ENCODE data around the gene MAGI2.

Gene MAGI2

GRCh38 chr7:78635026-78635793 is 818.3 kb downstream of the MAGI2 start:
- no peak for TF ChIP-seq CTCF (IDR thresholded peaks at IDR 0.05; ENCODE audit: insufficient read depth, missing control alignments)
- FAIRE-seq (no peak), DNase-seq (ENCODE audit: insufficient read length, low spot score) (no peak)

DNA sequence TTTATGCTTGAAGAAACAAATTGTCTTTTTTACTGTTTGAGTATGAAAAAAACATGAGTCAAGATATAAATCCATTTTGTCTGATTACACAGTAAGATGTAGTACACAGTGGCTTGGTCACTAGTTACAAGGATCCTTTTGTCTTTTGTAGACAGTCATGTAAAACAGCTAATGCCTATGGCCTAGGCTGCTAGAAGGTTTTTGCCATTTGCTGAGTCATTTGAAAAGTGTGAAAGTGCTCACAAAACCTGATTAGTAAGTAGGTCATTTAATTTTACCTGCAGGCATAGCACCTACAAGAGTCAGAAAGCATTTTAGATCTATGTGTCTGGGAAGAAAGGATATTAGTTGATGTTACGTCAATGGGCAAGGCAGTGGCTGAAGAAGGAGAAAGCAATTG is 819.4 kb downstream of the MAGI2 start:
- FAIRE-seq (no peak), DNase-seq (ENCODE audit: insufficient read length, low spot score) (no peak)
- no peak for TF ChIP-seq CTCF (IDR thresholded peaks at IDR 0.05; ENCODE audit: insufficient read depth, missing control alignments)

DNA sequence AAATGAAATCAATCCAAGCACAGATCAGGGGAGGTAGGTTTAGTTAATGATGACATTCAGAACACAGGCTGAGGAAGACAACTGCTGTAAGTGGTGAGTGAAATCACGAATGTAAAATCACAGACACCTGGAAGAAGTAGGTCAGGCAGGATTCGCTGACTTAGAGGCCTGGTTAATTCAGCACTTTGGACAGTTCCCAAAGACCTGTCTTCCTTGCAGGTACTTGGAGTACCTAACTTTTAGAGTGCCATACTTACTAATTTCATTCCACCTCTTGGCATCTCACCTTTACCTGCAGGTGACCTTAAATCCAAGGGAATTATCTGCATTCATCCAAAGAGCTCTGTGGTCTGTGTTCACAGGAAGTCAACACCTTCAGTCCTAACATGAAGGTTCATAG is 832.5 kb downstream of the MAGI2 start:
- TF ChIP-seq CTCF (IDR thresholded peaks at IDR 0.05; ENCODE audit: insufficient read depth, missing control alignments): no peak
- no peak for DNase-seq (ENCODE audit: insufficient read length, low spot score)
- peak; percentile 77 for FAIRE-seq

DNA sequence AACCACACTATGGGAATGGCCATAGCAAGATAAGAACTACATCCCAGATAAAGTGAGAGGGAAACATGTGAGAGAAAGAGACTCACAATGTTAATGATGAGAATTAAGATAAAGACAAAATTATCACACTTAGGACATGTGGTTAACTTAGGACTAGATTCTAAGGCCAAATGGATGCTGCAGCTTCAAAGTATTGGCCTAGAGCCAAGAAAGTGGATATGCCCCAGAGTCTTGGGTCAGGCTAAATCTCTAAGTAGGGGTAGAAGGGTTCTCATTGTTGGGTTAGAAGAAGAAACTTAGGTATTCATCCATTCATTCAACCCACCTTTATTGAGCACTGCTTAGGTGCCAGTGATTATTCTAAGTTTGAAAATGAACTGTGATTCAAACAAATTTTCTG is 836.9 kb downstream of the MAGI2 start:
- DNase-seq (ENCODE audit: insufficient read length, low spot score) (no peak), FAIRE-seq (no peak)
- no peak for TF ChIP-seq CTCF (IDR thresholded peaks at IDR 0.05; ENCODE audit: insufficient read depth, missing control alignments)

- no peak for FAIRE-seq
- TF ChIP-seq CTCF (IDR thresholded peaks at IDR 0.05; ENCODE audit: insufficient read depth, missing control alignments): no peak
- DNase-seq (ENCODE audit: insufficient read length, low spot score): no peak
These were observed 844.2 kb downstream of the MAGI2 start for GRCh38 chr7:78609281-78609680.

- TF ChIP-seq CTCF (IDR thresholded peaks at IDR 0.05; ENCODE audit: insufficient read depth, missing control alignments): peak; percentile 33
- FAIRE-seq (no peak), DNase-seq (ENCODE audit: insufficient read length, low spot score) (no peak)
These were observed 846.4 kb downstream of the MAGI2 start for GRCh38 chr7:78607099-78607498.

DNA sequence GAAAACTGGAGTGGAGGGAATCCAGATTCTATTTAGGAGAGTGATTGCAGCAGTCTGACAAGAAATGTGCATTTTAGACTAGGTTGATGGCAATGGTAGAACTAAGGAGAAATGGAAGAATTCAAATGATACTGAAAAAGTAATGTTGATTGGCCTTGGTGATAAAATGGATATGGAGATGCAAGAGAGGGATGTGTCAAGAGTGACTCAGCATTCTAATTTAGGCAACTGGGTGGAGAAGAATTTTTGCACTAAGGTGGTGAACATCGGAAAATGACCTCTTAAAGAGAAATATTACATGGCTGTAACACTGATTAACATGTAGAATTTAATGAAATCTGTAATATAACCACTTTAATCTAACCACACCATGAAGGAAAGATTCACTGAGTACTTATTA is 848.3 kb downstream of the MAGI2 start:
- no peak for DNase-seq (ENCODE audit: insufficient read length, low spot score)
- TF ChIP-seq CTCF (IDR thresholded peaks at IDR 0.05; ENCODE audit: insufficient read depth, missing control alignments): no peak
- FAIRE-seq: no peak

Measured in D721Med (cell line).